ENCODE measurements around the gene RAB31.

DNA sequence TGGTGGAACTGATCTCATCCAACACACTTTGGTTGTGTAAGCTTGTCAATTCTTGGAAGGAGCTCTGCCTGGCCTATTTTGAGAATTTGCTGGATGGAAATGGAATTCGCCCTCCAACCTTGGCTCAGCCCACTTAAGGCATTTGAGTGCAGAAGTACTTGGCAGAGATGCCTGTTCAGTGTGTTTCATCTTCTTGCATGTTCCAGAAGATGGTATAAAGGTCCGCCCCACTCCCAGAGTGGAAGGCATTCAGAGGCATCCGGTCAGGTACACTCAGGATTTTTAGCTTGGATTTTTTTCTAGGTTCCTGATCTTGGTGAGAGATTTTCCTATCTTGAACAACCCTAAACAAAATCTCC, 116.4 kb downstream of the RAB31 start:
- TF ChIP-seq, protein P1, sequence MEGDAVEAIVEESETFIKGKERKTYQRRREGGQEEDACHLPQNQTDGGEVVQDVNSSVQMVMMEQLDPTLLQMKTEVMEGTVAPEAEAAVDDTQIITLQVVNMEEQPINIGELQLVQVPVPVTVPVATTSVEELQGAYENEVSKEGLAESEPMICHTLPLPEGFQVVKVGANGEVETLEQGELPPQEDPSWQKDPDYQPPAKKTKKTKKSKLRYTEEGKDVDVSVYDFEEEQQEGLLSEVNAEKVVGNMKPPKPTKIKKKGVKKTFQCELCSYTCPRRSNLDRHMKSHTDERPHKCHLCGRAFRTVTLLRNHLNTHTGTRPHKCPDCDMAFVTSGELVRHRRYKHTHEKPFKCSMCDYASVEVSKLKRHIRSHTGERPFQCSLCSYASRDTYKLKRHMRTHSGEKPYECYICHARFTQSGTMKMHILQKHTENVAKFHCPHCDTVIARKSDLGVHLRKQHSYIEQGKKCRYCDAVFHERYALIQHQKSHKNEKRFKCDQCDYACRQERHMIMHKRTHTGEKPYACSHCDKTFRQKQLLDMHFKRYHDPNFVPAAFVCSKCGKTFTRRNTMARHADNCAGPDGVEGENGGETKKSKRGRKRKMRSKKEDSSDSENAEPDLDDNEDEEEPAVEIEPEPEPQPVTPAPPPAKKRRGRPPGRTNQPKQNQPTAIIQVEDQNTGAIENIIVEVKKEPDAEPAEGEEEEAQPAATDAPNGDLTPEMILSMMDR (IDR thresholded peaks at IDR 0.05): no peak
- TF ChIP-seq POLR2A (IDR thresholded peaks at IDR 0.05): no peak

Measured in lower leg skin (tissue), 3 donors.